ENCODE measurements around the gene DISC1. TPM values are rescaled to one million over a fixed set of nuclear protein-coding genes. Genes with fewer than 3 reads are reported as not detected.

DISC1 gene
- polyA plus RNA-seq, 3 donors, result 5.5 to 14.7 (median 5.8) TPM

- no peak overlapping the region for H2AFZ ChIP-seq (ENCODE audit: insufficient read depth, low read depth, low read length, poor library complexity, severe bottlenecking)
- peaks cover 0 to 4% (median 0%) of the 10 kb centered on the region in 3 donors for H3K27me3 Mint-ChIP-seq (ENCODE audit: low read depth in 3 of 3)
- peaks cover 18 to 20% of the 10 kb centered on the region in 2 donors for H3K4me1 ChIP-seq (ENCODE audit: control insufficient read depth in 1 of 2, insufficient read depth in 2 of 2, low read length in 2 of 2)
- WGBS (ENCODE audit: insufficient coverage), result 98% methylated on average over 18 of the region's 18 CpGs
- H3K36me3 Mint-ChIP-seq, result peaks cover 45 to 46% of the 10 kb centered on the region in 2 donors
- no peak for DNase-seq
- no peaks in the 10 kb centered on the region for H3K9me3 ChIP-seq (replicated peaks in 1 of 2; ENCODE audit: control insufficient read depth in 1 of 2, insufficient read depth in 1 of 2, low read length in 2 of 2)
- H3K4me3 ChIP-seq (replicated peaks in 1 of 3; ENCODE audit: low read depth in 2 of 3, low read length in 3 of 3), result no peak overlapping the region
- peaks cover 24% of the 10 kb centered on the region for H3K4me1 Mint-ChIP-seq
- intact Hi-C loops (cut with micrococcal nuclease), result no loop called here
- H3K9me3 Mint-ChIP-seq, result no peaks in the 10 kb centered on the region
- no peak for TF ChIP-seq CTCF (IDR thresholded peaks at IDR 0.05)
- H3K9ac ChIP-seq (ENCODE audit: insufficient read depth, low read length, poor library complexity, severe bottlenecking), result no peak overlapping the region
- H3K4me2 ChIP-seq (replicated peaks; ENCODE audit: extremely low read depth, low read length, poor library complexity, severe bottlenecking), result no peak overlapping the region
- no peak overlapping the region for H3K4me3 Mint-ChIP-seq
- H3K27ac ChIP-seq (ENCODE audit: low read depth in 1 of 2, low read length in 2 of 2), result no peak overlapping the region
- H3K79me2 ChIP-seq (ENCODE audit: insufficient read depth, low read length), result peaks cover 84% of the 10 kb centered on the region
- H4K20me1 ChIP-seq (ENCODE audit: insufficient read depth, low read length), result peaks cover 90% of the 10 kb centered on the region
- H3K27ac Mint-ChIP-seq, result no peak overlapping the region
- peaks cover 28 to 55% of the 10 kb centered on the region in 2 donors for H3K36me3 ChIP-seq (replicated peaks in 1 of 2; ENCODE audit: control insufficient read depth in 1 of 2, insufficient read depth in 2 of 2, low read length in 2 of 2)
- no peaks in the 10 kb centered on the region for H3K27me3 ChIP-seq (ENCODE audit: control insufficient read depth in 2 of 2, insufficient read depth in 2 of 2, low read length in 2 of 2)
Measured at GRCh38 chr1:231693361-231694074, 66.9 kb downstream of the DISC1 start.

GRCh38 chr1:231694075-231694431 is 67.5 kb downstream of the DISC1 start:
- peaks cover 0 to 4% (median 0%) of the 10 kb centered on the region in 3 donors for H3K27me3 Mint-ChIP-seq (ENCODE audit: low read depth in 3 of 3)
- peaks cover 18 to 21% of the 10 kb centered on the region in 2 donors for H3K4me1 ChIP-seq (ENCODE audit: control insufficient read depth in 1 of 2, insufficient read depth in 2 of 2, low read length in 2 of 2)
- H3K36me3 ChIP-seq (replicated peaks in 1 of 2; ENCODE audit: control insufficient read depth in 1 of 2, insufficient read depth in 2 of 2, low read length in 2 of 2), result peaks cover 28 to 60% of the 10 kb centered on the region in 2 donors
- H3K4me2 ChIP-seq (replicated peaks; ENCODE audit: extremely low read depth, low read length, poor library complexity, severe bottlenecking), result no peak overlapping the region
- 84% methylated on average over 9 of the region's 11 CpGs for WGBS (ENCODE audit: insufficient coverage)
- no peak overlapping the region for H3K9ac ChIP-seq (ENCODE audit: insufficient read depth, low read length, poor library complexity, severe bottlenecking)
- H3K4me3 ChIP-seq (replicated peaks in 1 of 3; ENCODE audit: low read depth in 2 of 3, low read length in 3 of 3), result no peak overlapping the region
- intact Hi-C loops (cut with micrococcal nuclease), result no loop called here
- no peaks in the 10 kb centered on the region for H3K9me3 Mint-ChIP-seq
- peaks cover 90% of the 10 kb centered on the region for H4K20me1 ChIP-seq (ENCODE audit: insufficient read depth, low read length)
- H2AFZ ChIP-seq (ENCODE audit: insufficient read depth, low read depth, low read length, poor library complexity, severe bottlenecking), result no peak overlapping the region
- no peak for TF ChIP-seq CTCF (IDR thresholded peaks at IDR 0.05)
- DNase-seq, result no peak
- H3K27me3 ChIP-seq (ENCODE audit: control insufficient read depth in 2 of 2, insufficient read depth in 2 of 2, low read length in 2 of 2), result no peaks in the 10 kb centered on the region
- H3K79me2 ChIP-seq (ENCODE audit: insufficient read depth, low read length), result peaks cover 86% of the 10 kb centered on the region
- peaks cover 24% of the 10 kb centered on the region for H3K4me1 Mint-ChIP-seq
- H3K36me3 Mint-ChIP-seq, result peaks cover 45 to 46% of the 10 kb centered on the region in 2 donors
- H3K9me3 ChIP-seq (replicated peaks in 1 of 2; ENCODE audit: control insufficient read depth in 1 of 2, insufficient read depth in 1 of 2, low read length in 2 of 2), result no peaks in the 10 kb centered on the region
- no peak overlapping the region for H3K4me3 Mint-ChIP-seq
- no peak overlapping the region for H3K27ac ChIP-seq (ENCODE audit: low read depth in 1 of 2, low read length in 2 of 2)
- no peak overlapping the region for H3K27ac Mint-ChIP-seq

All from CD14-positive monocyte (primary cell).